Measurements from ENCODE around the gene ZNF587. TPM values are rescaled to one million over a fixed set of nuclear protein-coding genes. Genes with fewer than 3 reads are reported as not detected.

The ZNF587 gene
- total and polyA plus RNA-seq, 2 of the 13 experiments (the other 11 are each of a cell fraction or from before 2014, with no cell fraction given): 8.7 to 17.5 TPM

DNA sequence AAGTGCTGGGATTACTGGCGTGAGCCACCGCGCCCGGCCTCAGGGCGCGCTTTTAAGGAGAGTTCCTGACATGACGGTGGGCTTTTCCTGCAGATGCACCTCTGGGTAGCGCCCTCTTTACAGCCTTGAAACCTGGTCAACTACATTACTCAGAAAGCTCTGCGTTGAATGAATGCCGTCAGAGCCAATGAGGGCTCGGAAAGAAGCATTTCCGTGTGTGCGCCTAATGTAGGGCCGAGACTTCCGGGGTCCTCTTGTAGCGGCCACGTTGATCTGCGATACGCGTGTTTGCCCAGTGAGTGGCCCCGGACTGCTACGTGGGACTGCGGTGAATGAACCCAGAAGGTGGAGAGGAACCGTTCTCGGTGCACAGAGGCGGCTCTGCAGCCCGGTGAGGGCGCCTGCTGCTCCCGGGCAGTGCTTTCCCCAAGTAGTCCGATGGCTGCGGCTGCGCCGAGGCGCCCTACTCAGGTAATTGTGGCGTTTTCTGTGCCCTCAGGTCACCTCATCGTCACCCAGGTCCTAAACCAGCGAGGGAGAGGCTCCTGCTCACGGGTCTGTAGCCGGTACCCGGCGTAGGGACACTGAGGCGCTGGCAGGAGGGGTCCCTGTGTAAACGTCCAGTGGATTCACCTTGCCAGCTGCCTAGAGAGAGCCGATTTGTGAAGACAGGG lies 30.0 kb upstream of the ZNF587 start (continued):
- no peak for TF ChIP-seq SRSF4 (IDR thresholded peaks at IDR 0.05; ENCODE audit: low read depth, low read length, poor library complexity, severe bottlenecking)
- TF ChIP-seq SMYD3 (CRISPR knock-in tag; IDR thresholded peaks at IDR 0.05): peak; percentile 42; the same call in 1 of the 2 replicates
- TF ChIP-seq, protein P1, sequence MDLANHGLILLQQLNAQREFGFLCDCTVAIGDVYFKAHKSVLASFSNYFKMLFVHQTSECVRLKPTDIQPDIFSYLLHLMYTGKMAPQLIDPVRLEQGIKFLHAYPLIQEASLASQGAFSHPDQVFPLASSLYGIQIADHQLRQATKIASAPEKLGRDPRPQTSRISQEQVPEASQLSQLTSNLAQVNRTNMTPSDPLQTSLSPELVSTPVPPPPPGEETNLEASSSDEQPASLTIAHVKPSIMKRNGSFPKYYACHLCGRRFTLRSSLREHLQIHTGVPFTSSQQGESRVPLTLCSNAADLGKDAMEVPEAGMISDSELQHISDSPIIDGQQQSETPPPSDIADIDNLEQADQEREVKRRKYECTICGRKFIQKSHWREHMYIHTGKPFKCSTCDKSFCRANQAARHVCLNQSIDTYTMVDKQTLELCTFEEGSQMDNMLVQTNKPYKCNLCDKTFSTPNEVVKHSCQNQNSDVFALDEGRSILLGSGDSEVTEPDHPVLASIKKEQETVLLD (CRISPR knock-in tag; IDR thresholded peaks at IDR 0.05; ENCODE audit: low read depth): no peak; the same call in 1 of the 2 replicates
- no peak for TF ChIP-seq RELA (CRISPR knock-in tag; IDR thresholded peaks at IDR 0.05)
- TF ChIP-seq ZNF839 (CRISPR knock-in tag; IDR thresholded peaks at IDR 0.05; ENCODE audit: borderline replicate concordance): 0 out of 2 replicates have a peak, but pooled peaks have one; percentile 65
- TF ChIP-seq, protein P2, sequence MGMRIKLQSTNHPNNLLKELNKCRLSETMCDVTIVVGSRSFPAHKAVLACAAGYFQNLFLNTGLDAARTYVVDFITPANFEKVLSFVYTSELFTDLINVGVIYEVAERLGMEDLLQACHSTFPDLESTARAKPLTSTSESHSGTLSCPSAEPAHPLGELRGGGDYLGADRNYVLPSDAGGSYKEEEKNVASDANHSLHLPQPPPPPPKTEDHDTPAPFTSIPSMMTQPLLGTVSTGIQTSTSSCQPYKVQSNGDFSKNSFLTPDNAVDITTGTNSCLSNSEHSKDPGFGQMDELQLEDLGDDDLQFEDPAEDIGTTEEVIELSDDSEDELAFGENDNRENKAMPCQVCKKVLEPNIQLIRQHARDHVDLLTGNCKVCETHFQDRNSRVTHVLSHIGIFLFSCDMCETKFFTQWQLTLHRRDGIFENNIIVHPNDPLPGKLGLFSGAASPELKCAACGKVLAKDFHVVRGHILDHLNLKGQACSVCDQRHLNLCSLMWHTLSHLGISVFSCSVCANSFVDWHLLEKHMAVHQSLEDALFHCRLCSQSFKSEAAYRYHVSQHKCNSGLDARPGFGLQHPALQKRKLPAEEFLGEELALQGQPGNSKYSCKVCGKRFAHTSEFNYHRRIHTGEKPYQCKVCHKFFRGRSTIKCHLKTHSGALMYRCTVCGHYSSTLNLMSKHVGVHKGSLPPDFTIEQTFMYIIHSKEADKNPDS (CRISPR knock-in tag; IDR thresholded peaks at IDR 0.05): 0 out of 2 replicates have a peak, but pooled peaks have one; percentile 42
- TF ChIP-seq, protein P3, sequence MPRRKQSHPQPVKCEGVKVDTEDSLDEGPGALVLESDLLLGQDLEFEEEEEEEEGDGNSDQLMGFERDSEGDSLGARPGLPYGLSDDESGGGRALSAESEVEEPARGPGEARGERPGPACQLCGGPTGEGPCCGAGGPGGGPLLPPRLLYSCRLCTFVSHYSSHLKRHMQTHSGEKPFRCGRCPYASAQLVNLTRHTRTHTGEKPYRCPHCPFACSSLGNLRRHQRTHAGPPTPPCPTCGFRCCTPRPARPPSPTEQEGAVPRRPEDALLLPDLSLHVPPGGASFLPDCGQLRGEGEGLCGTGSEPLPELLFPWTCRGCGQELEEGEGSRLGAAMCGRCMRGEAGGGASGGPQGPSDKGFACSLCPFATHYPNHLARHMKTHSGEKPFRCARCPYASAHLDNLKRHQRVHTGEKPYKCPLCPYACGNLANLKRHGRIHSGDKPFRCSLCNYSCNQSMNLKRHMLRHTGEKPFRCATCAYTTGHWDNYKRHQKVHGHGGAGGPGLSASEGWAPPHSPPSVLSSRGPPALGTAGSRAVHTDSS (CRISPR knock-in tag; conservative IDR thresholded peaks at IDR 0.05): no peak
- TF ChIP-seq NFE2L2 (IDR thresholded peaks at IDR 0.05; ENCODE audit: low read length): no peak
- TF ChIP-seq, protein P4, sequence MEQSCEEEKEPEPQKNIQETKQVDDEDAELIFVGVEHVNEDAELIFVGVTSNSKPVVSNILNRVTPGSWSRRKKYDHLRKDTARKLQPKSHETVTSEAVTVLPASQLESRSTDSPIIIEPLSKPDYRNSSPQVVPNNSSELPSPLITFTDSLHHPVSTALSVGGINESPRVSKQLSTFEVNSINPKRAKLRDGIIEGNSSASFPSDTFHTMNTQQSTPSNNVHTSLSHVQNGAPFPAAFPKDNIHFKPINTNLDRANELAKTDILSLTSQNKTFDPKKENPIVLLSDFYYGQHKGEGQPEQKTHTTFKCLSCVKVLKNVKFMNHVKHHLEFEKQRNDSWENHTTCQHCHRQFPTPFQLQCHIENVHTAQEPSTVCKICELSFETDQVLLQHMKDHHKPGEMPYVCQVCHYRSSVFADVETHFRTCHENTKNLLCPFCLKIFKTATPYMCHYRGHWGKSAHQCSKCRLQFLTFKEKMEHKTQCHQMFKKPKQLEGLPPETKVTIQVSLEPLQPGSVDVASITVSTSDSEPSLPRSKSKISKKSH (CRISPR knock-in tag; IDR thresholded peaks at IDR 0.05; ENCODE audit: borderline replicate concordance): no peak
- TF ChIP-seq NCOA5 (CRISPR knock-in tag; IDR thresholded peaks at IDR 0.05): no peak
- TF ChIP-seq, protein P5, sequence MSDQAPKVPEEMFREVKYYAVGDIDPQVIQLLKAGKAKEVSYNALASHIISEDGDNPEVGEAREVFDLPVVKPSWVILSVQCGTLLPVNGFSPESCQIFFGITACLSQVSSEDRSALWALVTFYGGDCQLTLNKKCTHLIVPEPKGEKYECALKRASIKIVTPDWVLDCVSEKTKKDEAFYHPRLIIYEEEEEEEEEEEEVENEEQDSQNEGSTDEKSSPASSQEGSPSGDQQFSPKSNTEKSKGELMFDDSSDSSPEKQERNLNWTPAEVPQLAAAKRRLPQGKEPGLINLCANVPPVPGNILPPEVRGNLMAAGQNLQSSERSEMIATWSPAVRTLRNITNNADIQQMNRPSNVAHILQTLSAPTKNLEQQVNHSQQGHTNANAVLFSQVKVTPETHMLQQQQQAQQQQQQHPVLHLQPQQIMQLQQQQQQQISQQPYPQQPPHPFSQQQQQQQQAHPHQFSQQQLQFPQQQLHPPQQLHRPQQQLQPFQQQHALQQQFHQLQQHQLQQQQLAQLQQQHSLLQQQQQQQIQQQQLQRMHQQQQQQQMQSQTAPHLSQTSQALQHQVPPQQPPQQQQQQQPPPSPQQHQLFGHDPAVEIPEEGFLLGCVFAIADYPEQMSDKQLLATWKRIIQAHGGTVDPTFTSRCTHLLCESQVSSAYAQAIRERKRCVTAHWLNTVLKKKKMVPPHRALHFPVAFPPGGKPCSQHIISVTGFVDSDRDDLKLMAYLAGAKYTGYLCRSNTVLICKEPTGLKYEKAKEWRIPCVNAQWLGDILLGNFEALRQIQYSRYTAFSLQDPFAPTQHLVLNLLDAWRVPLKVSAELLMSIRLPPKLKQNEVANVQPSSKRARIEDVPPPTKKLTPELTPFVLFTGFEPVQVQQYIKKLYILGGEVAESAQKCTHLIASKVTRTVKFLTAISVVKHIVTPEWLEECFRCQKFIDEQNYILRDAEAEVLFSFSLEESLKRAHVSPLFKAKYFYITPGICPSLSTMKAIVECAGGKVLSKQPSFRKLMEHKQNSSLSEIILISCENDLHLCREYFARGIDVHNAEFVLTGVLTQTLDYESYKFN (CRISPR knock-in tag; conservative IDR thresholded peaks at IDR 0.05): no peak; the same call in 1 of the 2 replicates
- no peak for TF ChIP-seq ZNF577 (CRISPR knock-in tag; IDR thresholded peaks at IDR 0.05; ENCODE audit: borderline replicate concordance, low read depth)
- peak; percentile 60 for TF ChIP-seq GATAD2A (CRISPR knock-in tag; IDR thresholded peaks at IDR 0.05)
- TF ChIP-seq ZNF225 (CRISPR knock-in tag; IDR thresholded peaks at IDR 0.05): no peak
- no peak for TF ChIP-seq ZNF101 (CRISPR knock-in tag; IDR thresholded peaks at IDR 0.05; ENCODE audit: borderline replicate concordance, low read depth)
- TF ChIP-seq, protein P6, sequence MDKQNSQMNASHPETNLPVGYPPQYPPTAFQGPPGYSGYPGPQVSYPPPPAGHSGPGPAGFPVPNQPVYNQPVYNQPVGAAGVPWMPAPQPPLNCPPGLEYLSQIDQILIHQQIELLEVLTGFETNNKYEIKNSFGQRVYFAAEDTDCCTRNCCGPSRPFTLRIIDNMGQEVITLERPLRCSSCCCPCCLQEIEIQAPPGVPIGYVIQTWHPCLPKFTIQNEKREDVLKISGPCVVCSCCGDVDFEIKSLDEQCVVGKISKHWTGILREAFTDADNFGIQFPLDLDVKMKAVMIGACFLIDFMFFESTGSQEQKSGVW (CRISPR knock-in tag; IDR thresholded peaks at IDR 0.05; ENCODE audit: borderline replicate concordance): no peak
- TF ChIP-seq TAF1 (CRISPR knock-in tag; IDR thresholded peaks at IDR 0.05): peak; percentile 83
- TF ChIP-seq TMF1 (CRISPR knock-in tag; IDR thresholded peaks at IDR 0.05; ENCODE audit: low read depth): peak; percentile 55; the same call in 1 of the 2 replicates
